HEK293 (cell line): ENCODE data around the gene SLC1A3.

ENCODE experiments used
- YY1 ChIP-seq: fragments of 450-650 bp; formaldehyde crosslinking; IDR thresholded peaks from 2 replicates; pipeline ENCODE4 v1.5.1; 2018; ENCODE audit warnings: missing biosample characterization, missing genetic modification characterization
- ZBTB8A ChIP-seq: fragments of 450-650 bp; formaldehyde crosslinking; IDR thresholded peaks from 2 replicates; pipeline ENCODE4 v1.5.1; 2016; ENCODE audit warnings: missing biosample characterization, missing genetic modification characterization
- ZNF211 ChIP-seq: fragments of 450-650 bp; formaldehyde crosslinking; IDR thresholded peaks from 2 replicates; pipeline ENCODE4 v1.5.1; 2016; ENCODE audit warnings: low read depth, missing biosample characterization, missing genetic modification characterization
- ZNF24 ChIP-seq: fragments of 450-650 bp; formaldehyde crosslinking; IDR thresholded peaks from 2 replicates; pipeline ENCODE4 v1.5.1; 2016; ENCODE audit warnings: missing biosample characterization, missing genetic modification characterization
- ZNF274 ChIP-seq, 2 experiments: fragments of 200-500 bp in 1 of 2; fragments of 450-650 bp in 1 of 2; sonication (Bioruptor generic) in 1 of 2; formaldehyde crosslinking in 1 of 2; IDR thresholded peaks; 2 replicates each; pipeline versions ENCODE4 v1.5.1 to v1.6.1; 2014 to 2016; ENCODE audit warnings: borderline replicate concordance in 1 of 2, inconsistent platforms in 1 of 2, low read length in 1 of 2, missing biosample characterization in 1 of 2, missing genetic modification characterization in 1 of 2
- ZNF623 ChIP-seq: fragments of 450-650 bp; formaldehyde crosslinking; IDR thresholded peaks from 2 replicates; pipeline ENCODE4 v1.5.1; 2016; ENCODE audit warnings: missing biosample characterization, missing genetic modification characterization
- TF ChIP-seq, protein P1 (sequence below): fragments of 450-650 bp; formaldehyde crosslinking; IDR thresholded peaks from 2 replicates; pipeline ENCODE4 v1.5.1; 2016; ENCODE audit warnings: missing biosample characterization, missing genetic modification characterization
- TF ChIP-seq, protein P2 (sequence below): fragments of 450-650 bp; formaldehyde crosslinking; IDR thresholded peaks from 2 replicates; pipeline ENCODE4 v1.5.1; 2016; ENCODE audit warnings: missing biosample characterization, missing genetic modification characterization

DNA sequence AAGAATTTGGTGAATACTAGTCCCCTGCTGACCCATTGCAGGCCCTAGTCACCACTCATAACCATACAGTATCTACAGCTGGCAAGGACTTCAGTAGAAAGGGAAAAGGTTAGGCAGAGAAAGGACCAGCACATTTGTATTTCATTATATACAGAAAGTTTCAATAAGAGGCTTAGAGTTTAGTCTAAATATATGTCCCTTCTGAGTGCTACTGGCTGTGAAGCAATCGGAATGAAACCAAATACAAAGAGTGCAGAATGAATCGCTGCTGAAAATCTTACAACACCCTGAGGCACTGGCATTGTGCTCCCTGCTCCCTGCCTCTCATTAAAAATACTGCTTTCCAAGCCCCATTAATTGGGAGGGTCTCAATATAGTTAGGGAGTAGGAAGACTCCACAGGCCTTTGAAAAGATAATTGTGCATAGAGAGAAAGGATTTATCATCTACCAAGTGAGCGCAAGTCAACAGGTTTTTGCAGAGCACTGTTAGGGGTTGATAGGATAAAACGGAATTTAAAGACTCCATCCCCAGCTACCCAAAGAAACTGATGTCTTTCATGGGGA is 110.8 kb downstream of the SLC1A3 start:
- TF ChIP-seq, protein P1, sequence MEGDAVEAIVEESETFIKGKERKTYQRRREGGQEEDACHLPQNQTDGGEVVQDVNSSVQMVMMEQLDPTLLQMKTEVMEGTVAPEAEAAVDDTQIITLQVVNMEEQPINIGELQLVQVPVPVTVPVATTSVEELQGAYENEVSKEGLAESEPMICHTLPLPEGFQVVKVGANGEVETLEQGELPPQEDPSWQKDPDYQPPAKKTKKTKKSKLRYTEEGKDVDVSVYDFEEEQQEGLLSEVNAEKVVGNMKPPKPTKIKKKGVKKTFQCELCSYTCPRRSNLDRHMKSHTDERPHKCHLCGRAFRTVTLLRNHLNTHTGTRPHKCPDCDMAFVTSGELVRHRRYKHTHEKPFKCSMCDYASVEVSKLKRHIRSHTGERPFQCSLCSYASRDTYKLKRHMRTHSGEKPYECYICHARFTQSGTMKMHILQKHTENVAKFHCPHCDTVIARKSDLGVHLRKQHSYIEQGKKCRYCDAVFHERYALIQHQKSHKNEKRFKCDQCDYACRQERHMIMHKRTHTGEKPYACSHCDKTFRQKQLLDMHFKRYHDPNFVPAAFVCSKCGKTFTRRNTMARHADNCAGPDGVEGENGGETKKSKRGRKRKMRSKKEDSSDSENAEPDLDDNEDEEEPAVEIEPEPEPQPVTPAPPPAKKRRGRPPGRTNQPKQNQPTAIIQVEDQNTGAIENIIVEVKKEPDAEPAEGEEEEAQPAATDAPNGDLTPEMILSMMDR (tag by site-specific recombination): no peak
- no peak for TF ChIP-seq ZBTB8A (tag by site-specific recombination)
- TF ChIP-seq, protein P2, sequence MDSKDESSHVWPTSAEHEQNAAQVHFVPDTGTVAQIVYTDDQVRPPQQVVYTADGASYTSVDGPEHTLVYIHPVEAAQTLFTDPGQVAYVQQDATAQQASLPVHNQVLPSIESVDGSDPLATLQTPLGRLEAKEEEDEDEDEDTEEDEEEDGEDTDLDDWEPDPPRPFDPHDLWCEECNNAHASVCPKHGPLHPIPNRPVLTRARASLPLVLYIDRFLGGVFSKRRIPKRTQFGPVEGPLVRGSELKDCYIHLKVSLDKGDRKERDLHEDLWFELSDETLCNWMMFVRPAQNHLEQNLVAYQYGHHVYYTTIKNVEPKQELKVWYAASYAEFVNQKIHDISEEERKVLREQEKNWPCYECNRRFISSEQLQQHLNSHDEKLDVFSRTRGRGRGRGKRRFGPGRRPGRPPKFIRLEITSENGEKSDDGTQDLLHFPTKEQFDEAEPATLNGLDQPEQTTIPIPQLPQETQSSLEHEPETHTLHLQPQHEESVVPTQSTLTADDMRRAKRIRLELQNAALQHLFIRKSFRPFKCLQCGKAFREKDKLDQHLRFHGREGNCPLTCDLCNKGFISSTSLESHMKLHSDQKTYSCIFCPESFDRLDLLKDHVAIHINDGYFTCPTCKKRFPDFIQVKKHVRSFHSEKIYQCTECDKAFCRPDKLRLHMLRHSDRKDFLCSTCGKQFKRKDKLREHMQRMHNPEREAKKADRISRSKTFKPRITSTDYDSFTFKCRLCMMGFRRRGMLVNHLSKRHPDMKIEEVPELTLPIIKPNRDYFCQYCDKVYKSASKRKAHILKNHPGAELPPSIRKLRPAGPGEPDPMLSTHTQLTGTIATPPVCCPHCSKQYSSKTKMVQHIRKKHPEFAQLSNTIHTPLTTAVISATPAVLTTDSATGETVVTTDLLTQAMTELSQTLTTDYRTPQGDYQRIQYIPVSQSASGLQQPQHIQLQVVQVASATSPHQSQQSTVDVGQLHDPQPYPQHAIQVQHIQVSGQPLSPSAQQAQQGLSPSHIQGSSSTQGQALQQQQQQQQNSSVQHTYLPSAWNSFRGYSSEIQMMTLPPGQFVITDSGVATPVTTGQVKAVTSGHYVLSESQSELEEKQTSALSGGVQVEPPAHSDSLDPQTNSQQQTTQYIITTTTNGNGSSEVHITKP (tag by site-specific recombination): no peak
- no peak for TF ChIP-seq YY1 (tag by site-specific recombination)
- no peak for TF ChIP-seq ZNF211 (tag by site-specific recombination)
- no peak for TF ChIP-seq ZNF24 (tag by site-specific recombination)
- TF ChIP-seq ZNF623: no peak
- no peak for TF ChIP-seq ZNF274 (IDR thresholded peaks at IDR 0.05; ENCODE audit: low read length)
- TF ChIP-seq ZNF274 (tag by site-specific recombination; IDR thresholded peaks at IDR 0.05; ENCODE audit: borderline replicate concordance): no peak
